Neural cell (in vitro differentiated cells): ENCODE results near the gene LDB2.

Source experiments
- CTCF ChIP-seq: fragments of 450-650 bp; IDR thresholded peaks from 2 replicates; pipeline ENCODE4 v1.5.1; 2014; ENCODE audit warnings: antibody characterized with exemption, mild to moderate bottlenecking, moderate library complexity; ENCODE audit not compliant: poor library complexity, severe bottlenecking
- EP300 ChIP-seq: fragments of 450-650 bp; conservative IDR thresholded peaks from 2 replicates; pipeline ENCODE4 v1.6.1; 2014; ENCODE audit warnings: antibody characterized with exemption, mild to moderate bottlenecking, moderate library complexity; ENCODE audit not compliant: poor library complexity, severe bottlenecking
- EZH2 ChIP-seq: fragments of 200-600, 300-800 bp; shearing (Covaris generic), sonication (generic); IDR thresholded peaks from 2 replicates; pipeline ENCODE4 v1.6.1; 2014; ENCODE audit warnings: antibody characterized with exemption, low read length, borderline replicate concordance, mild to moderate bottlenecking; ENCODE audit not compliant: insufficient read depth, poor library complexity, severe bottlenecking
- POLR2AphosphoS5 ChIP-seq: IDR thresholded peaks from 2 replicates; pipeline ENCODE4 v1.6.1; 2012
- RAD21 ChIP-seq: fragments of 450-650 bp; conservative IDR thresholded peaks from 2 replicates; pipeline ENCODE4 v1.6.1; 2014; ENCODE audit warnings: antibody characterized with exemption, mild to moderate bottlenecking, moderate library complexity

- TF ChIP-seq CTCF (no peak), POLR2AphosphoS5 (no peak), EP300 (no peak), EZH2 (no peak), RAD21 (no peak)
Measured at GRCh38 chr4:16572161-16572560, 326.3 kb downstream of the LDB2 start.
